Heart left ventricle (tissue), 16 donors: Measurements from ENCODE around the gene CNTNAP5. TPM values are rescaled to one million over a fixed set of nuclear protein-coding genes. Genes with fewer than 3 reads are reported as not detected.

ENCODE experiments used
- ATAC-seq, 4 donors: fragments of 200-7000 bp; cut with Tn5 transposase; one replicate each; pipeline ENCODE4 v1.9.1; 2020 to 2022; ENCODE audit warnings: moderate library complexity in 4 of 4, mild to moderate bottlenecking in 3 of 4, moderate number of reproducible peaks in 1 of 4
- DNase-seq, 5 donors: peaks; one replicate each; pipeline ENCODE4 v3.0.0-alpha.2; 2020
- H3K27ac ChIP-seq, 12 donors: fragments of 200-600 bp; sonication (generic) in 4 of 12; one replicate each; pipeline versions ENCODE4 v1.5.0 to v1.8.0; 2016 to 2022; ENCODE audit warnings: mild to moderate bottlenecking in 2 of 12
- H3K27me3 ChIP-seq, 9 donors: fragments of 200-600 bp; sonication (generic) in 2 of 9; one replicate each; pipeline versions ENCODE4 v1.5.1 to v1.8.0; 2016 to 2022; ENCODE audit warnings: mild to moderate bottlenecking in 3 of 9
- H3K36me3 ChIP-seq, 9 donors: fragments of 200-600 bp; sonication (generic) in 2 of 9; one replicate each; pipeline versions ENCODE4 v1.5.0 to v1.8.0; 2018 to 2022; ENCODE audit warnings: mild to moderate bottlenecking in 2 of 9
- H3K4me1 ChIP-seq, 12 donors: fragments of 200-600 bp; sonication (generic) in 4 of 12; one replicate each; pipeline versions ENCODE4 v1.5.0 to v1.8.0; 2016 to 2022; ENCODE audit warnings: mild to moderate bottlenecking in 3 of 12
- H3K4me3 ChIP-seq, 12 donors: fragments of 200-600 bp; sonication (generic) in 4 of 12; one replicate each; pipeline versions ENCODE4 v1.5.0 to v1.8.0; 2017 to 2022; ENCODE audit warnings: mild to moderate bottlenecking in 9 of 12, moderate library complexity in 4 of 12
- H3K9me3 ChIP-seq, 12 donors: fragments of 200-600 bp; sonication (generic) in 4 of 12; one replicate each; pipeline versions ENCODE4 v1.5.0 to v1.8.0; 2016 to 2022; ENCODE audit warnings: mild to moderate bottlenecking in 1 of 12
- POLR2A ChIP-seq, 2 donors: fragments of 450-650 bp; IDR thresholded peaks; one replicate each; pipeline ENCODE4 v1.6.1; 2017; ENCODE audit warnings: antibody characterized with exemption in 2 of 2, mild to moderate bottlenecking in 2 of 2, moderate library complexity in 2 of 2
- WGBS, 4 donors: extraction: QIAGEN DNeasy Blood & Tissue Kit in 2 of 4; methylation state at CpG; one replicate each; pipeline versions ENCODE4 v1.1.5 to v1.1.7; 2013 to 2018; 5-methylcytosine and 5-hydroxymethylcytosine counted together
- intact Hi-C, 10 donors: fragments of 100-400 bp; cut with DNase I; formaldehyde crosslinking; loops; one replicate each; pipeline versions ENCODE4 v1.11.1 to v1.14.2; 2022
- polyA plus RNA-seq, 2 donors: library from polyadenylated mRNA; stranded (reverse); fragments of 200-250 nt; gene quantifications; one replicate each; pipeline ENCODE4 v1.2.3, GENCODE V29; 2013
- total RNA-seq, 9 donors: library from RNA; depleted of rRNA in 2 of 9; stranded (reverse); fragments of >200 nt in 2 of 9; fragmentation: NEBNext Ultra II Directional in 3 of 9; extraction: Animal tissue kit (Norgen Biotek cat#: 25700) in 3 of 9; gene quantifications; one replicate each; pipeline versions ENCODE4 v1.1.0 to v1.2.4, GENCODE V29; 2016 to 2023
- TF ChIP-seq, protein P1 (sequence below), 12 donors: fragments of 200-600 bp; sonication (generic) in 4 of 12; IDR thresholded peaks; one replicate each; pipeline versions ENCODE4 v1.5.0 to v1.8.0; 2018 to 2022; ENCODE audit warnings: antibody characterized with exemption in 12 of 12, mild to moderate bottlenecking in 5 of 12
- donor health status: ischemic (EF 13 %, LVEDD 7.1; RV severe dilation, severe dysfunction).
- donor health status: healthy with polysubstance abuse.
- donor health status: DM: no; HTN: yes; CAD: no.
- donor health status: DM: no; HTN: no; CAD: no.
- donor health status: ischemic (EF 25% LVEDD 6.9; RV normal size, moderate dysfunction).
- donor health status: ischemic (EF 25% LVEDD 5.7; RV mildly dilated, moderate dysfunction).
- donor health status: healthy.
- donor health status: DM: yes; HTN: yes; CAD: no.
- donor health status: ischemic (EF 35%, LVEDD 5.7; RV mildly dilated, moderate dysfunction).
- donor health status: nonischemic (EF 11% LVEDD 7.7; RV severe dilation, severe dysfunction).
- donor health status: DM: yes; HTN: yes; CAD: no.
- donor health status: PGD.
- donor health status: ischemic (EF 29% LVEDD 5.4; RV normal size, mild dysfunction).
- donor health status: nonischemic (EF 23%, LVEDD 6.1; RV moderate dilation, normal function).

CNTNAP5 gene
- total and polyA plus RNA-seq, 11 donors, result not detected

DNA sequence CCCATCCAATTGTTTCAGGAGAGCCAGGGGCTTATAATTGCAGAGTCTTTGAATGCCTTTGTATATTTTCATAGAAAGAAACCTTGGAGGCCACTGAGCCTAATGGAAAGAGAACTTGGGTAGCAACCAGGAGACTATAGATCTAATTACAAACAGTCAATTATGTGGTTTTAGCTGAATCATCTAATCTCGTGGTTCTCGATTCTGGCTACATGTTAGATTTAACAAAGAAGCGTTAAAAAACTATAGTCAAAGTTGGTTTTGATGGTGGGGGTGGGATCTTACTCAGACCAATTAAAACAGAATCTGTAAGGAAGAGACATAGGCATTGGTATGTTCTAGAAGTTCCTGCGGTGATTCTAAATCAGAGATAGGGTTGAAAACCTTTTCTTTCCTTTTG, 344.1 kb downstream of the CNTNAP5 start:
- H3K4me1 ChIP-seq, result no peaks in the 10 kb centered on the region
- H3K27ac ChIP-seq, result no peak overlapping the region
- no peaks in the 10 kb centered on the region for H3K9me3 ChIP-seq
- no peak for ATAC-seq
- no peak overlapping the region for H3K4me3 ChIP-seq
- intact Hi-C loops, result no loop called here
- WGBS, 4 donors, result 84 to 90% (median 89%) methylated on average over 4 of the region's 4 CpGs
- TF ChIP-seq, protein P1, sequence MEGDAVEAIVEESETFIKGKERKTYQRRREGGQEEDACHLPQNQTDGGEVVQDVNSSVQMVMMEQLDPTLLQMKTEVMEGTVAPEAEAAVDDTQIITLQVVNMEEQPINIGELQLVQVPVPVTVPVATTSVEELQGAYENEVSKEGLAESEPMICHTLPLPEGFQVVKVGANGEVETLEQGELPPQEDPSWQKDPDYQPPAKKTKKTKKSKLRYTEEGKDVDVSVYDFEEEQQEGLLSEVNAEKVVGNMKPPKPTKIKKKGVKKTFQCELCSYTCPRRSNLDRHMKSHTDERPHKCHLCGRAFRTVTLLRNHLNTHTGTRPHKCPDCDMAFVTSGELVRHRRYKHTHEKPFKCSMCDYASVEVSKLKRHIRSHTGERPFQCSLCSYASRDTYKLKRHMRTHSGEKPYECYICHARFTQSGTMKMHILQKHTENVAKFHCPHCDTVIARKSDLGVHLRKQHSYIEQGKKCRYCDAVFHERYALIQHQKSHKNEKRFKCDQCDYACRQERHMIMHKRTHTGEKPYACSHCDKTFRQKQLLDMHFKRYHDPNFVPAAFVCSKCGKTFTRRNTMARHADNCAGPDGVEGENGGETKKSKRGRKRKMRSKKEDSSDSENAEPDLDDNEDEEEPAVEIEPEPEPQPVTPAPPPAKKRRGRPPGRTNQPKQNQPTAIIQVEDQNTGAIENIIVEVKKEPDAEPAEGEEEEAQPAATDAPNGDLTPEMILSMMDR (IDR thresholded peaks at IDR 0.05), result no peak
- TF ChIP-seq POLR2A (IDR thresholded peaks at IDR 0.05), result no peak
- H3K36me3 ChIP-seq, result no peaks in the 10 kb centered on the region
- DNase-seq, result no peak
- H3K27me3 ChIP-seq, result peaks cover 0 to 3% (median 0%) of the 10 kb centered on the region in 9 donors

DNA sequence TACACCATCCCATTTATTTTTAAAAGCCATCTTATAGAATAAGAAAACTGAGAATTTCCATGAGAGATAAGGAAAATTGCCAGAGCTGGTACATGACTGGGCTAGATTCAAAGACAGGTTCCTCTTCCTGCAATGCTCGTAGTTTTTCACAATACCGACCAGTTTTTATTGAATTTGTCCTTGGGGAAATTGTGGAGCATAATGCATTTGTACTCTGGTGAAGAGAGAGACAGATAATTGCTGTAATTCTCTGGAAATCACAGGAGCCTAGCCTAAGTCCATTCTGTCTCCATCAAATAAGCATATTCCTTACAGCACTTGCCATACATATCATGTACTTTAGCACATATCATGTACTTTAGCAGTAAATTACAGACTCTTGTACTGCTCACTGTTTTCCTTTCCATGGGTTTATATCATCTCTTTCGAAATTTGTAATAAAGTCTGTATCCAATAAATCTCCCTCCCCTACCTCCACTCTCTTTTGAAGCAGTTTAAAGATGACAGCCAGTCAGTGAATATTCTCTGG, 355.2 kb downstream of the CNTNAP5 start:
- H3K27me3 ChIP-seq, result no peaks in the 10 kb centered on the region
- TF ChIP-seq, protein P1 (IDR thresholded peaks at IDR 0.05), result no peak
- no peak for TF ChIP-seq POLR2A (IDR thresholded peaks at IDR 0.05)
- ATAC-seq, result no peak
- H3K4me1 ChIP-seq, result no peaks in the 10 kb centered on the region
- DNase-seq, result no peak
- no peak overlapping the region for H3K4me3 ChIP-seq
- H3K9me3 ChIP-seq, result peaks cover 0 to 10% (median 0%) of the 10 kb centered on the region in 12 donors
- intact Hi-C loops, result no loop called here
- no peak overlapping the region for H3K27ac ChIP-seq
- WGBS, 4 donors, result 76 to 88% (median 79%) methylated on average over 3 of the region's 3 CpGs
- H3K36me3 ChIP-seq, result no peaks in the 10 kb centered on the region

DNA sequence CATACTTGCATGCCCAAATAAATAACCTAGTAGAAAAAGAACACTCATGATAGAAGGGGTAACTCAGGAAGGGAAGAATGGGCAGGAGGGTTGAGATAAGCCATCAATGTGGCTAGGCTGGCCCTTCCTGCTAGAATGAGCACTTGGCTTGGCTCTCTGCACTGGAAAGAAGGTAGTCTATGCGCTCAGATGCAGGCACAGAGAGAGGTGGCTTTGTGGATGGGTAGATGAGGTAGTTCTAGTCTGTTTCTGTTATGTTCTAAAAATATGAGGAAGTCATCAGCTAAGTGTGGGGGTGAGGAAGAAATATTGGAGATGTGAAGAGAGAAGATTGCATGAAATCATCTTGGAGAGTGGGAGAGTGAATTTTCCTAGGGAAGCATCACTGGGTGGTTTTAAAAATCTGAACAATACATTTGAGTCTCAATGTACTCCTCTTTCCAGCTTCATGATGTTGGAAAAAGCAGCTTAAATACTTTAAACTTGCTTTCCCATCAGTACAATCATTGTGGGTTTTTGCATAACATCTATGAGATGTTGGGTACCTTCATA, 357.1 kb downstream of the CNTNAP5 start:
- H3K27me3 ChIP-seq, result no peaks in the 10 kb centered on the region
- H3K27ac ChIP-seq, result no peak overlapping the region
- WGBS, 4 donors, result 83 to 95% (median 87%) methylated on average over 1 of the region's 1 CpG
- DNase-seq, result no peak
- H3K36me3 ChIP-seq, result no peaks in the 10 kb centered on the region
- H3K4me3 ChIP-seq, result no peak overlapping the region
- no peak for ATAC-seq
- H3K9me3 ChIP-seq, result peaks cover 0 to 10% (median 0%) of the 10 kb centered on the region in 12 donors
- intact Hi-C loops, result no loop called here
- TF ChIP-seq, protein P1 (IDR thresholded peaks at IDR 0.05), result no peak
- TF ChIP-seq POLR2A (IDR thresholded peaks at IDR 0.05), result no peak
- no peaks in the 10 kb centered on the region for H3K4me1 ChIP-seq

DNA sequence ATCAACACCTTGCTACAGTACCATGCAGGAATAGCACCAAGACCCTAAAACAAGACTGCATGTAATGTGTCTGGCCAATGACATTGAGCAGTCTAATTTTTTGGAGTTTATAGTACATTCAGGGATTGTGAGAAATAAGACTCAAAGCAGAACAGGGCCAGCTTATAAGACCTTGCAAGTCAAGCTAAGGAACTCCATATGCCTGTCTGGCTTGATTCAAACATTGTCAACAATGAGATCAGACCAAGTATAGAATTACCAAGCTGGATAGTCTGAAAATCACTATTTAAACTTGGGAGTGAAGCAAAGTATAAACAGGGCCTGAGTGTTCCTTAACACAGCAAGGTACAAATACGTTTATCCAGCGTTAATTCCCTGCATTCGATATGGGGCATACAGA, 370.9 kb downstream of the CNTNAP5 start:
- Histone ChIP-seq H3K36me3 (no peaks in the 10 kb centered on the region), H3K27ac (no peak overlapping the region), H3K4me1 (no peaks in the 10 kb centered on the region), H3K27me3 (no peaks in the 10 kb centered on the region), H3K4me3 (no peak overlapping the region), H3K9me3 (no peaks in the 10 kb centered on the region)
- TF ChIP-seq, protein P1 (IDR thresholded peaks at IDR 0.05), result no peak
- TF ChIP-seq POLR2A (IDR thresholded peaks at IDR 0.05), result no peak
- intact Hi-C loops, result no loop called here
- WGBS, 4 donors, result 64 to 81% (median 77%) methylated on average over 3 of the region's 3 CpGs
- DNase-seq, result no peak
- ATAC-seq, result no peak
